SJCRH30 (cell line): Measurements from ENCODE around the gene SMYD5. TPM values are rescaled to one million over a fixed set of nuclear protein-coding genes. Genes with fewer than 3 reads are reported as not detected.
A peak's percentile ranks its signal among the peaks of the same experiment; 100 is the strongest.

Experiments
- DNase-seq, 2 experiments: peaks; one replicate each; pipeline ENCODE4 v3.0.0-alpha.2; 2015 to 2020
- H3K27ac ChIP-seq: fragments of 250-450 bp; sonication (Bioruptor Pico); 2 replicates; pipeline ENCODE4 v1.5.1; 2020; ENCODE audit warnings: mild to moderate bottlenecking, moderate library complexity
- H3K27me3 ChIP-seq: fragments of 250-450 bp; sonication (Bioruptor Pico); 2 replicates; pipeline ENCODE4 v1.5.1; 2020; ENCODE audit warnings: mild to moderate bottlenecking, moderate library complexity
- H3K36me3 ChIP-seq: fragments of 250-450 bp; sonication (Bioruptor Pico); 2 replicates; pipeline ENCODE4 v1.5.1; 2020; ENCODE audit warnings: mild to moderate bottlenecking, moderate library complexity
- H3K4me1 ChIP-seq: fragments of 250-450 bp; sonication (Bioruptor Pico); 2 replicates; pipeline ENCODE4 v1.5.1; 2020; ENCODE audit warnings: mild to moderate bottlenecking, moderate library complexity
- H3K4me3 ChIP-seq: fragments of 250-450 bp; sonication (Bioruptor Pico); 2 replicates; pipeline ENCODE4 v1.5.1; 2020; ENCODE audit warnings: mild to moderate bottlenecking, moderate library complexity
- H3K9me3 ChIP-seq: fragments of 250-450 bp; sonication (Bioruptor Pico); replicated peaks from 2 replicates; pipeline ENCODE4 v1.5.1; 2020; ENCODE audit warnings: mild to moderate bottlenecking, moderate library complexity
- total RNA-seq: library from RNA; depleted of rRNA; stranded (reverse); fragments of >200 nt; shearing (Covaris generic); gene quantifications from 2 replicates; pipeline ENCODE4 v1.2.3, GENCODE V29; 2014

Gene SMYD5
- total RNA-seq, 1 experiment from 2014 or later: 44.4 TPM

DNA sequence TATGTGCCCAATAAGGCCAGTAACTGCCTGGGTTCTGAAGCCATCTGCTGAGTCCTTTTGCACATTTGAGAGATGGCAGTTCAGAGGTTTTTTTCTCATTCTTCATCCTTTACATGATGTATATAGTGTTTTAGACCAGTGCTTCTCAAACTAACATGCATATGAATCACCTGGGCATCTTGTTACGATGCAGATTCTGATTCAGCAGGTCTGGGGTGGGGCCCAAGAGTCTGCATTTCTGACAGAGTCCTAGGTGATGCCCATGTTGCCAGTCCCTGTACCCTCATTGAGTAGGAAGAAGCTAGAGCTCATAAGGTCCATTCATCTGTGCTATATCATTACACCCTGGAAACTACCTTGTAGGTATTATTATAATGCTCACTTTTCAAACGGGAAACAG lies 3.8 kb downstream of the SMYD5 start:
- H3K9me3 ChIP-seq: no peaks in the 10 kb centered on the region
- peaks cover 6% of the 10 kb centered on the region for H3K36me3 ChIP-seq
- no peak for DNase-seq
- H3K27me3 ChIP-seq: no peaks in the 10 kb centered on the region
- peaks cover 3% of the 10 kb centered on the region; the same call in 1 of the 2 replicates for H3K4me1 ChIP-seq
- no peak overlapping the region for H3K4me3 ChIP-seq
- no peak overlapping the region for H3K27ac ChIP-seq

DNA sequence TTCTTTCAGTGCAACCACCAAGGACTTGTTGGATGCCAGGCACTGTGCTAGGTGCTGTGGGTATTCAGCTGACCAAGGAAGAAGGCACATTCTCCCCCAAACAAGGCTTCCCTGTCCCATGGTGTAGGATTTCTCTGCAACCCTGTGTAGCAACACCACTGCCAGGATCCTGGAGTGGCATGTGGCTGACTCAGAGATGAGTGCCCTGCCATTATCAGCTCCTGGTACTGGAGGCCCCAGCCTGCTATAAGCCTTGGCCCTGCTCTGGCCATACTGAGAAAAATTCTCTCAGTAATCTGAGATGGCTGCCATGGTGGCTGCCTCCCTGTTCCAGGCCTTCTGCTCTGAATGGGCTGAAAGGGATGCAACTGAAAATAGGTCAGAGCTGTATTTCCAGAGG lies 4.3 kb downstream of the SMYD5 start:
- Histone ChIP-seq H3K36me3 (peaks cover 7% of the 10 kb centered on the region), H3K27me3 (no peaks in the 10 kb centered on the region), H3K4me1 (peaks cover 3% of the 10 kb centered on the region; the same call in 1 of the 2 replicates), H3K9me3 (no peaks in the 10 kb centered on the region), H3K27ac (no peak overlapping the region), H3K4me3 (no peak overlapping the region)
- no peak for DNase-seq

DNA sequence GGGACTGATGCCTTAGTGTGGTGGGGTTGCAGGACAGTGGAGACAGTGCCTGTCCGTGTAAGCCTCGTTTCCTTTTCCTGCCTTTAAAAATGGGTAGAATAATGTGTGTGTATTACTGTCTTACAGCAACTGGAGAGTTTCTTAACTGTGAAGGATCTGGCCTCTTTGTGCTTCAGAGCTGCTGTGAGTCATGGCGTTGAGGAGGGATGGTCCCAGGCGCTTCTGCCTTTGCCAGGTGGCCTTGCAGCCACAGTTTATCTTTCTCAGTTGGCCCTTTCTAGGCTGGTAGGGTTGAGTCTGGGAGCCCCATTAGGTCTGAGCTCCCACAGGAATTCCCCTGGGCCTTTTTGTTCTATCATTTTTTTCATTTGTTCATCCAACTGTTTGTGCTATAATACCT lies 9.8 kb downstream of the SMYD5 start:
- Histone ChIP-seq H3K4me3 (no peak overlapping the region), H3K36me3 (peaks cover 27% of the 10 kb centered on the region), H3K27ac (no peak overlapping the region), H3K9me3 (no peaks in the 10 kb centered on the region), H3K27me3 (no peaks in the 10 kb centered on the region), H3K4me1 (no peaks in the 10 kb centered on the region)
- no peak for DNase-seq

DNA sequence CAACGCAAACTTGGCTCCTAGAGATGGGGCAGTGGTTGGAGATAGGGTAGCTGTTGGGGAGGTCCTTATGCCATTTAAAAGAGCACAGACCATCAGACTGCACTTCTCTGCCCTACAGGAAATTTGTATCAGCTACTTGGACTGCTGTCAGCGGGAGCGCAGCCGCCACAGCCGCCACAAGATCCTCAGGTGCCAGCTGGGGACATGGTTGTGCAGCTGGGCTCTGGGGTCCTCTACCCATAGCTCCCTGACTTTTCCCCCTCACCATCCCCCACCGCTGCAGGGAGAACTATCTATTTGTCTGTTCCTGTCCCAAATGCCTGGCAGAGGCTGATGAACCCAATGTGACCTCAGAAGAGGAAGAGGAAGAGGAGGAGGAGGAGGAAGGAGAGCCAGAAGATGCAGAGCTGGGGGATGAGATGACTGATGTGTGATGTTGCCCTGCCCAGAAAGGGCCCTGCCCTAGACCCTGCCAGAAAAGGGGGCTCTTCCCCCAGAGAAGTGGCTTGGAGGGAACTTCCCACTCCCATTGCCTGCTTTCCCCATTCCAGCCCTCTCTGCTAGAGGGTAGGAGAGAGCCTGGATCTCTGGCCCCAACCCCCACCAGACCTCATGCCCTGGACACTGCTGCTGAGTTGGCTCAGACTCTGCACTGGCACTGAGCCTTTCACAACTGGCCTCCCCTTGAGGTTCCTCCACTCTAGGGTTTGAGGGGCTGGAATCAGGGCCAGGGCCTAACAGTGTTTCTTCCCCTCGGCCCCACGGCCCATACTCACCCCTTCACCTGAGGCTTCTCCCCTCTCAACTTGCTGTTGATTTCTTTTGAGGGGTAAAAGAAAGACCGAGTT lies 11.7 kb downstream of the SMYD5 start:
- Histone ChIP-seq H3K9me3 (no peaks in the 10 kb centered on the region), H3K36me3 (peaks cover 31% of the 10 kb centered on the region), H3K27ac (no peak overlapping the region), H3K4me3 (no peak overlapping the region), H3K27me3 (no peaks in the 10 kb centered on the region), H3K4me1 (no peaks in the 10 kb centered on the region)
- DNase-seq: no peak

DNA sequence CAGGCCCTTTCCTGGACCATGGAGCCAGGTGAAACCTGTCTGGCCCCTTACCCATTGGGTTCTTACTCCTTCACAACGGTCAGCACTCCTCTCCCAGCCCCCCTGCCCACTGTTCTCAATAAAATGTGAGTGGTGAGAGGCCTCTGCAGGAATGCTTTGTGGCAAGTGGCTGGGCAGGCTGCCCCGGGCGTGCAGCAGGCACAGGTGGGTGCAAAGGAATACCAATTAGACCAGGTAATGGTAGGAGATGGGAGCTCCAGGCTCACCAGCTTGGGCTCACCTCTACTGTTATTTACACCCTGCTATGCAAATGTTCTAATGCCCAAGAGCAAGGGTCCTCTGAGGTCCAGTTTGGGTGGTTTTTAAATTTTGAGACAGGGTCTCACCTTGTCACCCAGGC lies 13.0 kb downstream of the SMYD5 start:
- H3K36me3 ChIP-seq: peaks cover 28% of the 10 kb centered on the region
- no peak overlapping the region for H3K4me3 ChIP-seq
- DNase-seq: no peak
- no peaks in the 10 kb centered on the region for H3K27me3 ChIP-seq
- no peak overlapping the region for H3K27ac ChIP-seq
- no peaks in the 10 kb centered on the region for H3K9me3 ChIP-seq
- no peaks in the 10 kb centered on the region for H3K4me1 ChIP-seq

DNA sequence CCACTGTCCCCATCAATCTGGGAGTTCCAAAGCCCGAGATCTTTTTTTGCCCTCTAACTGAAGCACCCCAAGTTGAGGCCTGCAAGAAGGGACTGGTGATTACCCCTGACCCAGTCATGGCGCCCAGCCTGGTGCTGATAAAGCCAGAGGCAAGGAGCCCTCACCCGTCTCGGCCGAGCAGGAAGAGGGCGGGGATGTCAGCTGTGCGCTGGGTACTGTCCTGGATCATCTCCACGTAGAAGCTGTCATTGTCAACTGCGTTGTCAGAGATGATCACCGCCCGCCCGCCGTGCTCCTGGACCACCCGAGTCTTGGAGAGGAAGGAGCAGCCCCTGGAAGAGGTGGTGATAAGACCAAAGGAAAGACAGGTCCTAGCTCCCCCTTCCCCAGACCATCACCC lies 14.6 kb downstream of the SMYD5 start:
- Histone ChIP-seq H3K27me3 (no peaks in the 10 kb centered on the region), H3K36me3 (peaks cover 24% of the 10 kb centered on the region)

DNA sequence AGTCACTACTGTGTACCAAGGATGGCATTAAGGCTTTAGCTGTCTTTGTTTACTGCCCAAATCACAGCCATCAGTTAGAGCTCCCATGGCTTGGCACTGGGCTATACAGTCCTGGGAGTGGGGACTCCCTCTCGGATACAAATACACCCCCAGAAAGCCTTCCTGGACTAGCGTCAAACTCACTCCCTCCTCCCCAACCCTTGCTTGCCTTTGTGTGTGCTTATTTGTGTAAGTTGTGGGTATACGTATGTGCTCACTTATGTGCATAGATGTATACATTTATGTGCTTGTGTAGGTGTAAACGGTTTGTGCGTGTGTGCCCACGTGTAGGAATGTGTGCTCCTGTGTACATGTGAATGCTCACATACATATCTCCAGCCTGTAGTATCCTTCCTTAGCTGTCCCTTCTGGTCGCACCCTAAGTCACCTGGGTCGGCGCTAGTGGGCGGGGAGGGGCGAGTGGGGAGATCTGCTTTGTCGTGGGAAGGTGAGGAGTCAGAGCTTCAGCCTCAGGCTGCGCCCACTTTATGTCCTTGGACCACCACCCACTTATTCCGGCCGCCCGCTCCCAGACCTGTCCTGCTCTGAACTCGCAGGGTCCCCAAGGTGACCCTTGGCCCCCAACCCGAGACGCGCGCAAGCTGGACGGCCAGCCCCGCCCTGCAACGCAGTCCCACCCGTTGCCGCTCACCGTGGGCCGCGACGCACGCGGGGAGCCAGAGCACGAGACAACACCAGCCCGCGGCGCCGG lies 18.5 kb downstream of the SMYD5 start:
- H3K4me3 ChIP-seq: peak overlapping the region; percentile 89
- no peaks in the 10 kb centered on the region for H3K9me3 ChIP-seq
- H3K4me1 ChIP-seq: peaks cover 6% of the 10 kb centered on the region; the same call in 1 of the 2 replicates
- DNase-seq: peak; percentile 42 to 54
- H3K36me3 ChIP-seq: peaks cover 16% of the 10 kb centered on the region; the same call in 1 of the 2 replicates
- H3K27me3 ChIP-seq: no peaks in the 10 kb centered on the region
- peak overlapping the region; percentile 70 for H3K27ac ChIP-seq

More for the DNA sequence above, 14.6 kb downstream of the SMYD5 start:
- DNase-seq: no peak
- Histone ChIP-seq H3K4me1 (no peaks in the 10 kb centered on the region), H3K9me3 (no peaks in the 10 kb centered on the region), H3K27ac (no peak overlapping the region), H3K4me3 (no peak overlapping the region)

DNA sequence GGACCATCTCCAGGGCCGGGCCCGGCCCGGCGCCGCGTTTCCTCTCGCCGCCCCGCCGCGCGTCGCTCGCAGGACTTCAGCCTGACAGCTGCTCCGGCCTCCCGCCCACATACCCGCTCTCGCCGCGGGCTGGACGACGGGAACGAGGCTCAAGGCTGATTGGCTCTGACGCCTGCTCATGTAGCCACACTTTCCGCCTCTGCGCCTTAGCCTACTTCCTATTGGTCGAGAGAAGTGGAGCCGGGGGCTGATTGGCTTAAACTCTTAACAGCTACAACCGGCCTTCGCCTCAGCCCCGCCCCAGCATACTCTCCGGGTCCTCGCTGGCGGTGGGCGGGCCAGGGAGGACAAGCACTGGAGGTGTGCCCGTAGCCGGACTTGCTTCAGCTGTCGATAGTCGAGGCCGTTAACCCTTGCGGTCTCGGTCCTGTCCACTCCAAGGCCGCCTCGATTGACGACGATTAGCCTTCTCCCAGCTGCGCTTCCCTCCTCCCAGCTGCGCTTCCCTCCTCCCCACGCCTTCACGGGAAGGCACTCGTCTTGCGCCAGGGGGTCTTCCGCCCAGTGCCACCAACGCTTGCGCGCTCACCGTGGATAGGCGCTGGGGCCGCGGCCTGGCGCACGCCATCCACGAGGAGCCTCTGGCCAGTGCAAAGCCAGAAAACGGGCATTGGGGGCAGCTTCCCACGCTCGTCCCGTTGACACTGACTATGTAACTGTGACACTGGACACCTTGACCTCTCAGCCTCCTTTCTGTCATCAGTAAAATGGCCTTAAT lies 19.3 kb downstream of the SMYD5 start, which contains the start of gene PRADC1:
Gene PRADC1 (minus strand): TSS at position 86 of the 778 bp plus-strand sequence. CDS start 79 bp downstream, at position 7.
- peak; percentile 100 for DNase-seq
- H3K9me3 ChIP-seq: no peaks in the 10 kb centered on the region
- H3K36me3 ChIP-seq: peaks cover 16% of the 10 kb centered on the region
- H3K4me1 ChIP-seq: peaks cover 6% of the 10 kb centered on the region; the same call in 1 of the 2 replicates
- peak within 1 kb of the TSS; percentile 89 for H3K4me3 ChIP-seq
- no peaks in the 10 kb centered on the region for H3K27me3 ChIP-seq
- H3K27ac ChIP-seq: peak within 1 kb of the TSS; percentile 91

DNA sequence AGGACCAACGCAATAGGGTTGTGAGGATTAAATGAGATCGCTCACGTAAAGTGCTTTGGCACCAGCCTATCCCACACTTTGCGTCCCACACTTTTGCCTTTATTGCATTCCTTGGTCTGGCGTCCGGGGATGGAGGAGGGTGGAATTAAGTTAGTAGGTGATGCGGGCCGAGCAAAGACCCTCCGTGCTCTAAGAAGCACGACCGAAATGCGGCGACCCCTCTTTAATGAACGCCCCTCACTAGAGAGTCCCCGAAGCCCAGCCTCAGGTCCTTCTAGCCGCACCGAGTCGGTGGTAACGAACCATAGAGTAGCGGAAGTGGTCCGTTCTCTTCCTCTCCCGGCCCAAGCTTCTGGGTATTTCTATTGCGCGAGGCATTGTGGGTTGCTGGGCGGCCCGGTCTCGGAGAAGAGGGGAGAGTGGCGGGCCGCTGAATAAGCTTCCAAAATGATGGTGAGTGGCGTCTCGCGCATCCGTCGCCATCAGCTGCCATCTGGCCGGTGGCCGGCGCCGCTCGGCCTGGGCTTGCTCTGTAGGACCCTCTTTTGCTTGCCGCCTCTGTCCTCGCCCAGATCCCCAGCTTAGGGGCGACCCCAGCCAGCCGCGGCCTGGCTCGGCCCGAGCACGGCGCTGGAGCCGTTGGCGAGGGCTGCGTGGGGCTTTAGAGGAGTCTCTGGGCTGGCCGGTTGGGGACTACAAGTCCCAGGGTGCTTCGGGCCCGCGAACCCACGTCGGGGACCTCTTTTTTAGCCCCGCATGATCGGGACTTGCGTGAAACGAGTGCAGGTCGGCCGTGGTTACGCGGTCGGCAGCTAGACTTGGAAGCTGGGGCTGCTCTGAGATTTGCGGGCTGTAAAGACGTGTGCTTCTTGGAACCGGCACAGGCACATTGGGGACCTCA lies 20.1 kb downstream of the SMYD5 start, which contains the start of gene CCT7:
Gene CCT7 (plus strand): TSS at position 377 of the 901 bp plus-strand sequence. CDS start 71 bp downstream, at position 448.
- Histone ChIP-seq H3K4me3 (peak within 1 kb of the TSS; percentile 89), H3K27ac (peak within 1 kb of the TSS; percentile 91), H3K36me3 (peaks cover 22% of the 10 kb centered on the region), H3K9me3 (no peaks in the 10 kb centered on the region), H3K27me3 (no peaks in the 10 kb centered on the region), H3K4me1 (peaks cover 6% of the 10 kb centered on the region; the same call in 1 of the 2 replicates)
- peak; percentile 95 to 98 for DNase-seq

DNA sequence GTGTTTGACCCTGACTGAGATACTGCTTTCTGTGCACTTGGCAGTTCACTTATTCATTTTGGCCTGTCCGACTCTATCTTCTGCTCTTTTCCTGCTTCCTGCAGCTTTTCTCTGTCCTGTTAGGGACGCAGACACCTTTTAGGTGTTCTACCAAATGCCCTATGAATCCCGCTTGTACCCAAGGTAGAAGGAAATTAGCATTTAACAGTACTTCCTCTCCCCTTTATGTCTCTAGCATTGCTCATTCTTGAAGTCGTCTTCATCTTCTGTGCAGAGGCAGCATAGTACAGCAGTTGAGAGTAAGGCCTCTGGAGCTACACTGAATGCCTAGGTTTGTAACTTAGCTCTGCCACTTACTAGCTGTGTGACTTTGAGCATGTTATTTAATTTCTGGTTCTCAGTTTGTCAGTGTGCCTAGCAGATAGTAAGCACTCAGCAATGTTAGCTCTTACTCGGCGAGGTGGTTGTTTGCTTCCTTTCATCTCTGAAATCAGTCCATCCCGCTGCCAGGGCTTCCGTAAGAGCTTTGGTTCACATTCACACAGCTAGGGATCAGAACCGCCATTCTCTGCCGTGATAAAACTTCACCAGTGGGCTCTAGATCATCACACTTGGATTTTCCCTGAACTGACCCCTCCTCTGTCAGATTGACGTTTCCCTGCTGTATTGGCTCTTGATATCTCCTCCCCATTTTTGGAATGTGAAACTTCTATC lies 21.4 kb downstream of the SMYD5 start:
- H3K4me3 ChIP-seq: peak overlapping the region; percentile 89
- H3K9me3 ChIP-seq: no peaks in the 10 kb centered on the region
- DNase-seq: no peak
- peaks cover 33% of the 10 kb centered on the region for H3K36me3 ChIP-seq
- H3K27me3 ChIP-seq: no peaks in the 10 kb centered on the region
- no peak overlapping the region for H3K27ac ChIP-seq
- H3K4me1 ChIP-seq: peaks cover 6% of the 10 kb centered on the region; the same call in 1 of the 2 replicates

DNA sequence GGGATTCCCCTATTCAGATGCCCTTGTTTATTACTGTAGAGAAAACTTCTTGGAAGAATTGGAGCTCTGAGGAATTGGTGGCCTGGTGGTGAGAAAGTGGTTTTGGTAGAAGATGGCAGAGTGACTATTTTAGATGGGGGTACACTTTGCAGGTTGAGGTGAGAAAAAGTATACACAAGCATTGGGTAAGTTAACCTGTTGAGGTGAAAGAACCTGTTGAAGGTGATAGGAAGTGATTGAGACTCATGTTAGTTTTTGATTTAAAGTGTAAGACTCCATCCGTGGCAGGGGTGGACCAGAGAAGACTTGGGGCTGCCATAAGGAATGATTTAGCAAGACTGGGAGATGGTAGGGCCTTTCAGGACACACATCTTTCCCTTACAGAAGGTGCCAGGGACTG lies 23.1 kb downstream of the SMYD5 start:
- H3K27me3 ChIP-seq: no peaks in the 10 kb centered on the region
- DNase-seq: no peak
- peaks cover 6% of the 10 kb centered on the region; the same call in 1 of the 2 replicates for H3K4me1 ChIP-seq
- peaks cover 50% of the 10 kb centered on the region for H3K36me3 ChIP-seq
- H3K9me3 ChIP-seq: no peaks in the 10 kb centered on the region
- H3K27ac ChIP-seq: no peak overlapping the region
- no peak overlapping the region for H3K4me3 ChIP-seq

DNA sequence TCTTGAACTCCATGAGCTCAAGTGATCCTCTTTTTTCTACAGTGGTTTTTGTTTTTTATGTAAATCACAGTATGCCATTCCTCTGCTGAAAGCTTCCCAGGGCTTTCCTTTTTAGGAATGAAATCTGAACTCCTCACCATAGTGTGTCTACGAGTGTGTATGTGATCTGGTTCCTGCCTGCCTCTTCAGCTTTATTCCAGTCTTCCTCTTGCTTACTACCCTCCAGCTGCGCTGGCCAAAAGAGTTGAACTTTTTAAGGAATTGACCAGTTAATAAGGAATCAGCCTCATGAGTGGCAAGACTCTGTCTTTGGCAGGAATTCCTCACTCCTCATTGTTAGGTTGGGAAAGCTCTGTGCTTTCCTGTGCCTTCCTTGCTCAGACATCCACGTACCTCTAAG lies 24.1 kb downstream of the SMYD5 start:
- H3K36me3 ChIP-seq: peaks cover 58% of the 10 kb centered on the region
- H3K27me3 ChIP-seq: no peaks in the 10 kb centered on the region
- no peak for DNase-seq
- no peaks in the 10 kb centered on the region for H3K9me3 ChIP-seq
- H3K4me1 ChIP-seq: peaks cover 7% of the 10 kb centered on the region
- H3K4me3 ChIP-seq: no peak overlapping the region
- H3K27ac ChIP-seq: no peak overlapping the region

DNA sequence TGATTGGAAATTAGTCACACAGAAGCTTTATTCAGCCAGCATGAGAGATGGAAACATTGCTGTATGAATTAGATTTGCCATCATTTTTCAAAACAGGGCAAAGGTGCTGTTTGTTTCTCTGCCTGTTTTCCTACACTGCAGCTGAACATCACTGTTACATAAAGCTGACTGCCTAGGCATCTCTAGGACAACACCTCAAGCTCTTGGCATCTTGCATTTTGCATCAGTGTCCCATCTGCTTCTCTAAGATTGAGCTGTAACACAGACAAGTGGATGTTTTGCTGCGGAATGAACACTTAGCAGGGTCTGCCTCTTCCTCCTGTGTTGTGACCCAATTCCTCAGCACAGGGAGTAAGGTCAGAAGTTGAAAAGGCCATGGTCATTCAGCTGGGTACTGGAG lies 24.9 kb downstream of the SMYD5 start:
- no peak for DNase-seq
- H3K27ac ChIP-seq: no peak overlapping the region

More for the DNA sequence above, 24.9 kb downstream of the SMYD5 start:
- Histone ChIP-seq H3K9me3 (no peaks in the 10 kb centered on the region), H3K27me3 (no peaks in the 10 kb centered on the region), H3K36me3 (peaks cover 67% of the 10 kb centered on the region), H3K4me1 (peaks cover 14% of the 10 kb centered on the region), H3K4me3 (no peak overlapping the region)
